HFFc6 (cell line): ENCODE results near the gene TNS2. TPM values are rescaled to one million over a fixed set of nuclear protein-coding genes. Genes with fewer than 3 reads are reported as not detected.

Experiments used
- DNase-seq: peaks from one replicate; pipeline ENCODE4 v3.0.0-alpha.2; 2018
- H3K27ac Mint-ChIP-seq: 2 replicates; pipeline ENCODE4 v1.8.0; 2020; ENCODE audit warnings: mild to moderate bottlenecking, mixed read lengths
- H3K27me3 Mint-ChIP-seq: 2 replicates; pipeline ENCODE4 v1.8.0; 2021; ENCODE audit warnings: mild to moderate bottlenecking, moderate library complexity, mixed read lengths; ENCODE audit not compliant: insufficient read depth
- H3K36me3 Mint-ChIP-seq: 2 replicates; pipeline ENCODE4 v1.8.0; 2021; ENCODE audit warnings: low read depth, mixed read lengths
- H3K4me1 Mint-ChIP-seq: 2 replicates; pipeline ENCODE4 v1.8.0; 2020; ENCODE audit warnings: low read depth, mixed read lengths
- H3K4me3 Mint-ChIP-seq: 2 replicates; pipeline ENCODE4 v1.8.0; 2020; ENCODE audit warnings: mild to moderate bottlenecking, moderate library complexity, mixed read lengths
- H3K9me3 Mint-ChIP-seq: 2 replicates; pipeline ENCODE4 v1.8.0; 2020; ENCODE audit warnings: mild to moderate bottlenecking, mixed read lengths
- total RNA-seq, 6 experiments: library from RNA; stranded (reverse); fragmentation: NEBNext Ultra II Directional; extraction: Animal tissue kit (Norgen Biotek cat#: 25700); gene quantifications; 2 replicates in 1 of 6; 3 replicates in 5 of 6; pipeline ENCODE4 v1.2.3, GENCODE V29; 2021
- TF ChIP-seq, protein P1 (sequence below): fragments of 200-600 bp; sonication (generic); IDR thresholded peaks from 2 replicates; pipeline ENCODE4 v1.5.0; 2021; ENCODE audit warnings: antibody characterized with exemption, mild to moderate bottlenecking

The TNS2 gene
- total RNA-seq, 6 experiments from 2014 or later = 44.3 to 69.2 (median 58.9) TPM

DNA sequence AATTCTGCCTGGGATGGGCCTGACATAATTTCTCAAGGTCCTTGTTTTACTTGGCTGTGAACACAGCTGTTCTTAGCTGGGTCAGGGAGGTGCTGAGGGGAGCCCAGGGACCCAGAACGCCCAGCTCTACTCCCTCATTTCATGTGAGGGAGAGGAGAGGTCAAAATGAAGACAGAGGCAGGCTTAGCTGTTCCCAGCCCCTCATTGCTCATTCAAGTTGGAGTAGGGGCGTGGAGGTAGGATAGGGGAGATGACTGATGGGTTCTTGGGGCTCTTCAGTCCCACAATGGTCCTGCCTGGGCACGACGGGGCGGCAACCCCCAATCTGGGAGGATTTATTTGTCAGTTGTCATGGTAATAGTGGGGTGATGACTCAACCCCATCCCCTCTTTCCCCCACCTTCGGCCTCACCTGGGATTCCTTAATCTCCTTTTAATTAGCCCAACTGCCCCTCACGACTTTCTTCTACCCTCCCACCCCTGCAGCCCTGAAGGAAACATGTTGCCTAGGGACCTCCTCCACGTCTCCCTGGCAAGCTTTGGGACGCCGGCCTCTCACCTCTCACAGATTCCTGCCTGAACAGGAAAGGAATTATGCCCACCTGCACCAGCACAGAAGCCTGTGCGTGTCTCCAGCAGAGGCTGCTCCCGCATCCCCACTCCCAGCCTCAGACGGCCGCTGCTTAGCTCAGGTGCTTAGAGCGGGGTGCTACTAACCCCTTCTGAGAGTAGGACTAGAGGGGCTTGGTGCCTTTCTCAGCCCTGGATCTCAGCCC is 19.1 kb downstream of the TNS2 start:
- peaks cover 84% of the 10 kb centered on the region for H3K4me1 Mint-ChIP-seq
- peaks cover 18% of the 10 kb centered on the region for H3K27me3 Mint-ChIP-seq
- peaks cover 23% of the 10 kb centered on the region; the same call in 1 of the 2 replicates for H3K36me3 Mint-ChIP-seq
- no peak overlapping the region for H3K4me3 Mint-ChIP-seq
- TF ChIP-seq, protein P1, sequence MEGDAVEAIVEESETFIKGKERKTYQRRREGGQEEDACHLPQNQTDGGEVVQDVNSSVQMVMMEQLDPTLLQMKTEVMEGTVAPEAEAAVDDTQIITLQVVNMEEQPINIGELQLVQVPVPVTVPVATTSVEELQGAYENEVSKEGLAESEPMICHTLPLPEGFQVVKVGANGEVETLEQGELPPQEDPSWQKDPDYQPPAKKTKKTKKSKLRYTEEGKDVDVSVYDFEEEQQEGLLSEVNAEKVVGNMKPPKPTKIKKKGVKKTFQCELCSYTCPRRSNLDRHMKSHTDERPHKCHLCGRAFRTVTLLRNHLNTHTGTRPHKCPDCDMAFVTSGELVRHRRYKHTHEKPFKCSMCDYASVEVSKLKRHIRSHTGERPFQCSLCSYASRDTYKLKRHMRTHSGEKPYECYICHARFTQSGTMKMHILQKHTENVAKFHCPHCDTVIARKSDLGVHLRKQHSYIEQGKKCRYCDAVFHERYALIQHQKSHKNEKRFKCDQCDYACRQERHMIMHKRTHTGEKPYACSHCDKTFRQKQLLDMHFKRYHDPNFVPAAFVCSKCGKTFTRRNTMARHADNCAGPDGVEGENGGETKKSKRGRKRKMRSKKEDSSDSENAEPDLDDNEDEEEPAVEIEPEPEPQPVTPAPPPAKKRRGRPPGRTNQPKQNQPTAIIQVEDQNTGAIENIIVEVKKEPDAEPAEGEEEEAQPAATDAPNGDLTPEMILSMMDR = no peak
- H3K27ac Mint-ChIP-seq = peak overlapping the region; percentile 95
- no peaks in the 10 kb centered on the region for H3K9me3 Mint-ChIP-seq
- no peak for DNase-seq

DNA sequence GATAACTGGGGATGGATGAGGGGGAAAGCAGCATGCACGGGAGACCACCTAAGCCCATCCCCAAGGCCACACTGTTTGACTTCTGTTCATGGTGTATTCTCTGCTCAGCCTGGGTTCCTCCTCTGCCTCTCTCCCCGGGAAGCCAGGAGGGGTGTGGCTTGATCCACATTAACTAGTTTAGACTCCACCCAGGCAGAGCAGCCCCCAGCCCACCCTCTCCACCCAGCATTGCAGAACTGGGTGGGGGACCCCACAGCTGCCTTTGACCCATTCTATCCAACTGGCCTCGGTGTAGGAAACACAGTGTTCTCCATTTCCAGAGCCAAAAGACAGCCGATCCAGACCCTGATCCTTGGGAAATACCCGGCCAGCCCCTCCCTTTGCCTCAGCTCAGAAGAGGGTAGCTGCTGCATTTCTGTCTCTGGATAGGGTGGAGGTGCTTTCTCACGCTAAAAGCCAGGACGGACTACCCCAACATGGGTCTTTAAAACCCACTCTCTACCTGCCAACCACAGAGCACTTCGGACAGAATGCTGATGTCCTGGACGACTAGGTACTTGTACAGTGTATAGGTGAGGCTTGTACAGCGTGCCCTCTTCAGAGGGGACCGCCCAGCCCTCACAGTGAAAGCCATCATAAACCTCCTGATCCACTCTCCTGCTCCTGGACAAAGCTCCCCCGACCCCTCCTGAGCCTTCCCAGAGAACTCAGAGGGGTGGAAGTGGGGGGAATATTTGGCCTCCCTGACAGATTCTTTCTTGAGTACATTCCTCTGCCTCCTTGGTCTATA is 20.0 kb downstream of the TNS2 start:
- DNase-seq = no peak
- no peaks in the 10 kb centered on the region for H3K9me3 Mint-ChIP-seq
- H3K27me3 Mint-ChIP-seq = peaks cover 13% of the 10 kb centered on the region
- peak overlapping the region; percentile 95 for H3K27ac Mint-ChIP-seq
- peaks cover 76% of the 10 kb centered on the region for H3K4me1 Mint-ChIP-seq
- no peak overlapping the region for H3K4me3 Mint-ChIP-seq
- TF ChIP-seq, protein P1 = no peak
- peaks cover 28% of the 10 kb centered on the region; the same call in 1 of the 2 replicates for H3K36me3 Mint-ChIP-seq

DNA sequence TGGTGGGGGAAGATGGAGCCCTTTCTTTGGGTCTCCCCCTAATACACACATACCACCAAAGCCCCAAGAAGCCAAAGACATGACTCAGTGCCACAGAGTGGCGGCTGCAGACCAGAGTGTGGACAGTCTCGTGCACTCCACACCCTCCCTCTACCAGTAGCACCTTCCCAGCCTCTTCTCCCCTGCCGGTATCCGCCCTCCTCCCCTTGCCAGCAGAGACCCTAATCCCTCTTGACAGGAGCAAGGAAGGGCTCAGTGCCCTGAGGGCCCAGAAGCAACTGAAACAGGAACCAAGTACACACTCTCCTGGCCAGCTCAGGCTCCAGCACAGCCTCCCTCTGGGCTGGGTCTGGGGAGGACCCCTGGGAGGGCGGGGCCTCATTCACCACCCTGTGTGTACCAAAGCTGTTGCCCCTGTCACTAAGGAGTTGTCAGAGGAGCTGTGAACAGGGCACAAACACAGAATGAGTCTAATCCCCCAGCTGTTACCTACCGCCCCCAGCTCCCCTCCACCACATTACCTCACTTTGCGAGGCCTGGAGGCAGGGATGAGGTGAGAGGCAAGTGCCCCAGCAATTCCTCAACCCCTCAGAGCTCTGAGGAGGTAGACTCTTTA is 21.1 kb downstream of the TNS2 start:
- Mint-ChIP-seq H3K27me3 (peaks cover 10% of the 10 kb centered on the region), H3K4me1 (peaks cover 64% of the 10 kb centered on the region), H3K4me3 (peak overlapping the region; percentile 28), H3K9me3 (no peaks in the 10 kb centered on the region), H3K27ac (peak overlapping the region; percentile 76), H3K36me3 (peaks cover 28% of the 10 kb centered on the region; the same call in 1 of the 2 replicates)
- TF ChIP-seq, protein P1 = no peak
- DNase-seq = no peak

DNA sequence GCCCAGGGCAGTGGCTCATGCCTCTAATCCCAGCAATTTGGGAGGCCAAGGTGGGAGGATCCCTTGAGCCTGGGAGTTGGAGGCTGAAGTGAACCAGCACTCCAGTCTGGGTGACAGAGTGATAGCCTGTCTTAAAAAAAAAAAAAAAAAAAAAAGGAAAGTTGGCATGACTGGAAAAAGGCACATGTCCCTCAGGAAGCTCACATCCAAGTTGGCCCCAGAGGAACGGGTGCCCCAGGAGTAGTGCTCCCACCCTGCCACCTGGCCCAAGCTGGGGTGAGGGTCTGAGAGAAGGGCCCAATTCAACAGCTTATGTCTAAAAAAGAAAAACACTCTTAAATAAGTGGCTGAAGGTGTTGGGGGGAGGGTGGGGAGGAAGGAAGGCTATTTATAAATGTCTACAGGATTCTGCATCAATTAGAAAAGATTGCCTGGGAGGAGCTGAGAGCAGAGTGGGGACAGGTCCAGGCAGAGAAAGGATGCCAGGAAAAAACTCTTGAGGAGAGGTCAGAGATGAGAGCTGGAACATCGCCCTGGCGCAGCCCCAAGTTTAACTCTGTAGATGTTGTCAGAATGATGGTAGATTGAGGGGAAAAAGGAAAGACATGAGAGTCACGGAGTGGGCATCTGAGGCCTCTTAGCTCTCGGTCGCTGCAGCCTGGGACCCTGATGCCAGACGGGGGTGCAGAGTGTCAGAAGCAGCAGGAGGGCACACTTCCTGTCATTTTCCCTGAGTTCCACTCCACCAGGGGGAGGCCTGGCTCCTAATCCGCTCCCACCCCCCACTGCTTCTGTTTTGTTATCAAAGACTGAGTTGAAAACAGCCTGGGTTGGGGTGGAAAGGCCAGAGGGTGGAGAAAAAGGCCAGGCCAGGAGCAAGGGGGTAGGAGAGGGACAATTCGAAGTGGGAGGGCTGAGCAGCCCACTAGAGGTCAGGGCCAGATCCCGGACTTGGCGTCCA is 22.0 kb downstream of the TNS2 start:
- DNase-seq = no peak

More for the DNA sequence above, 22.0 kb downstream of the TNS2 start:
- Mint-ChIP-seq H3K9me3 (no peaks in the 10 kb centered on the region), H3K36me3 (peaks cover 30% of the 10 kb centered on the region), H3K4me3 (peak overlapping the region; percentile 52), H3K27me3 (peaks cover 10% of the 10 kb centered on the region), H3K27ac (peak overlapping the region; percentile 76), H3K4me1 (peaks cover 55% of the 10 kb centered on the region)
- TF ChIP-seq, protein P1 = peak; percentile 53
